ENCODE data around the gene CDK14. TPM values are rescaled to one million over a fixed set of nuclear protein-coding genes. Genes with fewer than 3 reads are reported as not detected.

CDK14 gene
- total and polyA plus RNA-seq, 2 of the 8 experiments (the other 6 are each of a cell fraction or from before 2014, with no cell fraction given) = 5.5 to 47.3 TPM

GRCh38 chr7:91093181-91093580 lies 497.1 kb downstream of the CDK14 start (continued):
- TF ChIP-seq, protein P1, sequence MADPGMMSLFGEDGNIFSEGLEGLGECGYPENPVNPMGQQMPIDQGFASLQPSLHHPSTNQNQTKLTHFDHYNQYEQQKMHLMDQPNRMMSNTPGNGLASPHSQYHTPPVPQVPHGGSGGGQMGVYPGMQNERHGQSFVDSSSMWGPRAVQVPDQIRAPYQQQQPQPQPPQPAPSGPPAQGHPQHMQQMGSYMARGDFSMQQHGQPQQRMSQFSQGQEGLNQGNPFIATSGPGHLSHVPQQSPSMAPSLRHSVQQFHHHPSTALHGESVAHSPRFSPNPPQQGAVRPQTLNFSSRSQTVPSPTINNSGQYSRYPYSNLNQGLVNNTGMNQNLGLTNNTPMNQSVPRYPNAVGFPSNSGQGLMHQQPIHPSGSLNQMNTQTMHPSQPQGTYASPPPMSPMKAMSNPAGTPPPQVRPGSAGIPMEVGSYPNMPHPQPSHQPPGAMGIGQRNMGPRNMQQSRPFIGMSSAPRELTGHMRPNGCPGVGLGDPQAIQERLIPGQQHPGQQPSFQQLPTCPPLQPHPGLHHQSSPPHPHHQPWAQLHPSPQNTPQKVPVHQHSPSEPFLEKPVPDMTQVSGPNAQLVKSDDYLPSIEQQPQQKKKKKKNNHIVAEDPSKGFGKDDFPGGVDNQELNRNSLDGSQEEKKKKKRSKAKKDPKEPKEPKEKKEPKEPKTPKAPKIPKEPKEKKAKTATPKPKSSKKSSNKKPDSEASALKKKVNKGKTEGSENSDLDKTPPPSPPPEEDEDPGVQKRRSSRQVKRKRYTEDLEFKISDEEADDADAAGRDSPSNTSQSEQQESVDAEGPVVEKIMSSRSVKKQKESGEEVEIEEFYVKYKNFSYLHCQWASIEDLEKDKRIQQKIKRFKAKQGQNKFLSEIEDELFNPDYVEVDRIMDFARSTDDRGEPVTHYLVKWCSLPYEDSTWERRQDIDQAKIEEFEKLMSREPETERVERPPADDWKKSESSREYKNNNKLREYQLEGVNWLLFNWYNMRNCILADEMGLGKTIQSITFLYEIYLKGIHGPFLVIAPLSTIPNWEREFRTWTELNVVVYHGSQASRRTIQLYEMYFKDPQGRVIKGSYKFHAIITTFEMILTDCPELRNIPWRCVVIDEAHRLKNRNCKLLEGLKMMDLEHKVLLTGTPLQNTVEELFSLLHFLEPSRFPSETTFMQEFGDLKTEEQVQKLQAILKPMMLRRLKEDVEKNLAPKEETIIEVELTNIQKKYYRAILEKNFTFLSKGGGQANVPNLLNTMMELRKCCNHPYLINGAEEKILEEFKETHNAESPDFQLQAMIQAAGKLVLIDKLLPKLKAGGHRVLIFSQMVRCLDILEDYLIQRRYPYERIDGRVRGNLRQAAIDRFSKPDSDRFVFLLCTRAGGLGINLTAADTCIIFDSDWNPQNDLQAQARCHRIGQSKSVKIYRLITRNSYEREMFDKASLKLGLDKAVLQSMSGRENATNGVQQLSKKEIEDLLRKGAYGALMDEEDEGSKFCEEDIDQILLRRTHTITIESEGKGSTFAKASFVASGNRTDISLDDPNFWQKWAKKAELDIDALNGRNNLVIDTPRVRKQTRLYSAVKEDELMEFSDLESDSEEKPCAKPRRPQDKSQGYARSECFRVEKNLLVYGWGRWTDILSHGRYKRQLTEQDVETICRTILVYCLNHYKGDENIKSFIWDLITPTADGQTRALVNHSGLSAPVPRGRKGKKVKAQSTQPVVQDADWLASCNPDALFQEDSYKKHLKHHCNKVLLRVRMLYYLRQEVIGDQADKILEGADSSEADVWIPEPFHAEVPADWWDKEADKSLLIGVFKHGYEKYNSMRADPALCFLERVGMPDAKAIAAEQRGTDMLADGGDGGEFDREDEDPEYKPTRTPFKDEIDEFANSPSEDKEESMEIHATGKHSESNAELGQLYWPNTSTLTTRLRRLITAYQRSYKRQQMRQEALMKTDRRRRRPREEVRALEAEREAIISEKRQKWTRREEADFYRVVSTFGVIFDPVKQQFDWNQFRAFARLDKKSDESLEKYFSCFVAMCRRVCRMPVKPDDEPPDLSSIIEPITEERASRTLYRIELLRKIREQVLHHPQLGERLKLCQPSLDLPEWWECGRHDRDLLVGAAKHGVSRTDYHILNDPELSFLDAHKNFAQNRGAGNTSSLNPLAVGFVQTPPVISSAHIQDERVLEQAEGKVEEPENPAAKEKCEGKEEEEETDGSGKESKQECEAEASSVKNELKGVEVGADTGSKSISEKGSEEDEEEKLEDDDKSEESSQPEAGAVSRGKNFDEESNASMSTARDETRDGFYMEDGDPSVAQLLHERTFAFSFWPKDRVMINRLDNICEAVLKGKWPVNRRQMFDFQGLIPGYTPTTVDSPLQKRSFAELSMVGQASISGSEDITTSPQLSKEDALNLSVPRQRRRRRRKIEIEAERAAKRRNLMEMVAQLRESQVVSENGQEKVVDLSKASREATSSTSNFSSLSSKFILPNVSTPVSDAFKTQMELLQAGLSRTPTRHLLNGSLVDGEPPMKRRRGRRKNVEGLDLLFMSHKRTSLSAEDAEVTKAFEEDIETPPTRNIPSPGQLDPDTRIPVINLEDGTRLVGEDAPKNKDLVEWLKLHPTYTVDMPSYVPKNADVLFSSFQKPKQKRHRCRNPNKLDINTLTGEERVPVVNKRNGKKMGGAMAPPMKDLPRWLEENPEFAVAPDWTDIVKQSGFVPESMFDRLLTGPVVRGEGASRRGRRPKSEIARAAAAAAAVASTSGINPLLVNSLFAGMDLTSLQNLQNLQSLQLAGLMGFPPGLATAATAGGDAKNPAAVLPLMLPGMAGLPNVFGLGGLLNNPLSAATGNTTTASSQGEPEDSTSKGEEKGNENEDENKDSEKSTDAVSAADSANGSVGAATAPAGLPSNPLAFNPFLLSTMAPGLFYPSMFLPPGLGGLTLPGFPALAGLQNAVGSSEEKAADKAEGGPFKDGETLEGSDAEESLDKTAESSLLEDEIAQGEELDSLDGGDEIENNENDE (IDR thresholded peaks at IDR 0.05; ENCODE audit: insufficient replicate concordance, low read length) = no peak
- TF ChIP-seq FOSL1 (IDR thresholded peaks at IDR 0.05; ENCODE audit: insufficient read depth, low read depth, low read length) = no peak
- no peak for TF ChIP-seq YY1 (IDR thresholded peaks at IDR 0.05; ENCODE audit: low read depth, low read length)
- TF ChIP-seq HDAC2 (IDR thresholded peaks at IDR 0.05; ENCODE audit: borderline replicate concordance in 1 of 2, low read depth in 2 of 2, low read length in 2 of 2) = no peak
- TF ChIP-seq JUN (IDR thresholded peaks at IDR 0.05; ENCODE audit: low read depth, low read length) = no peak
- TF ChIP-seq NRF1 (IDR thresholded peaks at IDR 0.05; ENCODE audit: low read depth, low read length) = no peak
- TF ChIP-seq BACH1 (IDR thresholded peaks at IDR 0.05; ENCODE audit: low read length) = no peak
- TF ChIP-seq GABPA (IDR thresholded peaks at IDR 0.05; ENCODE audit: borderline replicate concordance, insufficient read depth, low read length) = no peak
- TF ChIP-seq SP1 (IDR thresholded peaks at IDR 0.05; ENCODE audit: low read depth, low read length) = no peak
- no peak for TF ChIP-seq CHD2 (IDR thresholded peaks at IDR 0.05; ENCODE audit: low read length)
- no peak for TF ChIP-seq TAF1 (IDR thresholded peaks at IDR 0.05; ENCODE audit: low read depth, low read length)
